GM23338 (cell line): ENCODE measurements around the gene DPEP3. TPM values are rescaled to one million over a fixed set of nuclear protein-coding genes. Genes with fewer than 3 reads are reported as not detected.

Source experiments
- ATAC-seq: fragments of 200-7000 bp; cut with Tn5 transposase; 3 replicates; pipeline ENCODE4 v1.9.1; 2020
- DNase-seq: peaks from one replicate; pipeline ENCODE4 v3.0.0-alpha.2; 2015; ENCODE audit warnings: low spot score
- H2AFZ ChIP-seq: fragments of 200-600 bp; sonication (generic); 2 replicates; pipeline ENCODE4 v1.8.0; 2016; ENCODE audit warnings: antibody characterized with exemption, mild to moderate bottlenecking, moderate library complexity
- H3F3A ChIP-seq: fragments of 200-600 bp; sonication (generic); replicated peaks from 2 replicates; pipeline ENCODE4 v1.8.0; 2017; ENCODE audit warnings: antibody characterized with exemption, mixed run types, low read depth
- H3K27ac ChIP-seq: fragments of 200-600 bp; sonication (generic); 2 replicates; pipeline ENCODE4 v1.6.1; 2016; ENCODE audit warnings: low read depth
- H3K27me3 ChIP-seq: fragments of 200-600 bp; sonication (generic); 2 replicates; pipeline ENCODE4 v1.8.0; 2016; ENCODE audit warnings: mild to moderate bottlenecking, mixed run types, moderate library complexity; ENCODE audit not compliant: insufficient read depth
- H3K36me3 ChIP-seq: fragments of 200-600 bp; sonication (generic); 2 replicates; pipeline ENCODE4 v1.8.0; 2016; ENCODE audit warnings: mild to moderate bottlenecking; ENCODE audit not compliant: insufficient read depth
- H3K4me1 ChIP-seq: fragments of 200-600 bp; sonication (generic); 2 replicates; pipeline ENCODE4 v1.8.0; 2016; ENCODE audit warnings: mild to moderate bottlenecking, moderate library complexity; ENCODE audit not compliant: insufficient read depth
- H3K4me2 ChIP-seq: fragments of 200-600 bp; sonication (generic); 2 replicates; pipeline ENCODE4 v1.7.1; 2017; ENCODE audit warnings: mixed run types
- H3K4me3 ChIP-seq: fragments of 200-600 bp; sonication (generic); 2 replicates; pipeline ENCODE4 v1.6.1; 2016; ENCODE audit warnings: mixed run types
- H3K79me2 ChIP-seq: fragments of 200-600 bp; sonication (generic); replicated peaks from 2 replicates; pipeline ENCODE4 v1.8.0; 2017; ENCODE audit warnings: mild to moderate bottlenecking; ENCODE audit not compliant: insufficient read depth
- H3K9me2 ChIP-seq: fragments of 200-600 bp; sonication (generic); 2 replicates; pipeline ENCODE4 v1.8.0; 2017; ENCODE audit not compliant: insufficient read depth
- H4K20me1 ChIP-seq: fragments of 200-600 bp; sonication (generic); replicated peaks from 2 replicates; pipeline ENCODE4 v1.8.0; 2017; ENCODE audit warnings: mild to moderate bottlenecking; ENCODE audit not compliant: insufficient read depth
- H3K27ac Mint-ChIP-seq: 2 replicates; pipeline ENCODE4 v1.8.0; 2020; ENCODE audit warnings: inconsistent platforms, mild to moderate bottlenecking, moderate library complexity, mixed read lengths
- H3K27me3 Mint-ChIP-seq: 3 replicates; pipeline ENCODE4 v1.8.0; 2022; ENCODE audit warnings: low read depth, mild to moderate bottlenecking, moderate library complexity, mixed read lengths, inconsistent platforms; ENCODE audit not compliant: insufficient read depth, poor library complexity
- H3K36me3 Mint-ChIP-seq: 3 replicates; pipeline ENCODE4 v1.8.0; 2021; ENCODE audit warnings: low read depth, mild to moderate bottlenecking, inconsistent platforms, moderate library complexity, mixed read lengths
- H3K4me1 Mint-ChIP-seq: 3 replicates; pipeline ENCODE4 v1.8.0; 2020; ENCODE audit warnings: mild to moderate bottlenecking, inconsistent platforms, mixed read lengths
- H3K4me3 Mint-ChIP-seq: 3 replicates; pipeline ENCODE4 v1.8.0; 2021; ENCODE audit warnings: moderate library complexity, mild to moderate bottlenecking, inconsistent platforms, mixed read lengths
- H3K9me3 Mint-ChIP-seq: 3 replicates; pipeline ENCODE4 v1.8.0; 2020; ENCODE audit warnings: moderate library complexity, mild to moderate bottlenecking, inconsistent platforms, mixed read lengths
- EZH2 ChIP-seq: fragments of 200-600 bp; sonication (generic); IDR thresholded peaks from one replicate; pipeline ENCODE4 v1.8.0; 2017; ENCODE audit warnings: antibody characterized with exemption, mild to moderate bottlenecking, low read depth; ENCODE audit not compliant: unreplicated experiment
- EZH2phosphoT487 ChIP-seq: fragments of 200-600 bp; sonication (generic); IDR thresholded peaks from one replicate; pipeline ENCODE4 v1.8.1; 2018; ENCODE audit warnings: antibody characterized with exemption; ENCODE audit not compliant: unreplicated experiment
- NANOG ChIP-seq: IDR thresholded peaks from 2 replicates; pipeline ENCODE4 v1.6.1; 2016; ENCODE audit warnings: antibody characterized with exemption, borderline replicate concordance
- POLR2AphosphoS5 ChIP-seq: IDR thresholded peaks from 2 replicates; pipeline ENCODE4 v1.6.1; 2016; ENCODE audit warnings: antibody characterized with exemption, low read depth
- STAT1 ChIP-seq: IDR thresholded peaks from one replicate; pipeline ENCODE4 v1.6.1; 2016; ENCODE audit warnings: antibody characterized with exemption; ENCODE audit not compliant: unreplicated experiment
- polyA plus RNA-seq: library from polyadenylated mRNA; unstranded; fragments of >200 nt; fragmentation: Nextera tagmentation; extraction: Ambion mirVana; gene quantifications from 2 replicates; pipeline ENCODE4 v1.2.1, GENCODE V29; 2016
- total RNA-seq: library from RNA; depleted of rRNA; stranded (reverse); fragments of >200 nt; shearing (Covaris generic); gene quantifications from 2 replicates; pipeline ENCODE4 v1.2.3, GENCODE V29; 2014
- TF ChIP-seq, protein P1 (sequence below): IDR thresholded peaks from 2 replicates; pipeline ENCODE4 v1.6.1; 2016; ENCODE audit warnings: antibody characterized with exemption

The DPEP3 gene
- total and polyA plus RNA-seq, 2 experiments from 2014 or later = 8.8 to 18.4 TPM

GRCh38 chr16:67968400-67969253 is 11.7 kb downstream of the DPEP3 start, which contains the start of gene SLC12A4:
Gene SLC12A4 (minus strand): TSS chr16:67968637. CDS start chr16:67968553, 84 bp downstream.
- peak within 1 kb of the TSS; percentile 97 for H2AFZ ChIP-seq
- Mint-ChIP-seq H3K27me3 (peaks cover 19% of the 10 kb centered on the region), H3K9me3 (no peaks in the 10 kb centered on the region; the same call in 2 of the 3 replicates), H3K27ac (peak within 1 kb of the TSS; percentile 57; the same call in 1 of the 2 replicates), H3K4me3 (peak within 1 kb of the TSS; percentile 89), H3K36me3 (no peaks in the 10 kb centered on the region; the same call in 2 of the 3 replicates), H3K4me1 (peaks cover 39% of the 10 kb centered on the region)
- peak within 1 kb of the TSS; percentile 99 for H3K4me2 ChIP-seq
- H3K36me3 ChIP-seq = no peaks in the 10 kb centered on the region; the same call in 1 of the 2 replicates
- peaks cover 12% of the 10 kb centered on the region for H4K20me1 ChIP-seq
- TF ChIP-seq EZH2 = no peak
- TF ChIP-seq POLR2AphosphoS5 = peak; percentile 61
- TF ChIP-seq, protein P1, sequence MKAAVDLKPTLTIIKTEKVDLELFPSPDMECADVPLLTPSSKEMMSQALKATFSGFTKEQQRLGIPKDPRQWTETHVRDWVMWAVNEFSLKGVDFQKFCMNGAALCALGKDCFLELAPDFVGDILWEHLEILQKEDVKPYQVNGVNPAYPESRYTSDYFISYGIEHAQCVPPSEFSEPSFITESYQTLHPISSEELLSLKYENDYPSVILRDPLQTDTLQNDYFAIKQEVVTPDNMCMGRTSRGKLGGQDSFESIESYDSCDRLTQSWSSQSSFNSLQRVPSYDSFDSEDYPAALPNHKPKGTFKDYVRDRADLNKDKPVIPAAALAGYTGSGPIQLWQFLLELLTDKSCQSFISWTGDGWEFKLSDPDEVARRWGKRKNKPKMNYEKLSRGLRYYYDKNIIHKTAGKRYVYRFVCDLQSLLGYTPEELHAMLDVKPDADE = peak; percentile 75
- DNase-seq (peak; percentile 92), ATAC-seq (peak; percentile 58)
- H3K27ac ChIP-seq = no peak within 1 kb of the TSS
- peaks cover 33% of the 10 kb centered on the region for H3K79me2 ChIP-seq
- H3K9me2 ChIP-seq = no peaks in the 10 kb centered on the region
- H3K27me3 ChIP-seq = no peaks in the 10 kb centered on the region
- H3K4me3 ChIP-seq = peak within 1 kb of the TSS; percentile 91
- peaks cover 38% of the 10 kb centered on the region for H3K4me1 ChIP-seq
- H3F3A ChIP-seq = 0 out of 2 replicates have a peak, but pooled peaks cover 19% of the 10 kb centered on the region

- peak overlapping the region; percentile 57; the same call in 1 of the 2 replicates for H3K27ac Mint-ChIP-seq
- DNase-seq (peak; percentile 54), ATAC-seq (peak; percentile 1)
- Histone ChIP-seq H3K79me2 (peaks cover 37% of the 10 kb centered on the region), H3F3A (0 out of 2 replicates have a peak, but pooled peaks cover 22% of the 10 kb centered on the region), H3K4me2 (peak overlapping the region; percentile 99), H3K4me3 (peak overlapping the region; percentile 91), H4K20me1 (peaks cover 19% of the 10 kb centered on the region), H3K36me3 (no peaks in the 10 kb centered on the region; the same call in 1 of the 2 replicates), H3K9me2 (no peaks in the 10 kb centered on the region), H3K27me3 (no peaks in the 10 kb centered on the region), H3K27ac (no peak overlapping the region), H3K4me1 (peaks cover 38% of the 10 kb centered on the region), H2AFZ (no peak overlapping the region; the same call in 1 of the 2 replicates)
- TF ChIP-seq STAT1 = no peak
- no peak for TF ChIP-seq EZH2phosphoT487
- TF ChIP-seq NANOG = no peak
- peak overlapping the region; percentile 89 for H3K4me3 Mint-ChIP-seq
- no peaks in the 10 kb centered on the region; the same call in 2 of the 3 replicates for H3K9me3 Mint-ChIP-seq
- peaks cover 19% of the 10 kb centered on the region for H3K27me3 Mint-ChIP-seq
- peaks cover 2% of the 10 kb centered on the region; the same call in 2 of the 3 replicates for H3K36me3 Mint-ChIP-seq
- peaks cover 41% of the 10 kb centered on the region for H3K4me1 Mint-ChIP-seq
These were observed 12.3 kb downstream of the DPEP3 start for GRCh38 chr16:67967958-67968399.
